OCI-LY1 (cell line): ENCODE results near the gene PBX3.

Experiments
- EZH2 ChIP-seq: fragments of 200-600 bp; sonication (generic), shearing (Covaris generic); IDR thresholded peaks from 2 replicates; pipeline ENCODE4 v1.8.0; 2017; ENCODE audit warnings: borderline replicate concordance, mixed run types, mild to moderate bottlenecking, antibody characterized with exemption, low read length, moderate library complexity, mixed read lengths
- TF ChIP-seq, protein P1 (sequence below): fragments of 200-600 bp; sonication (generic), shearing (Covaris generic); IDR thresholded peaks from 2 replicates; pipeline ENCODE4 v1.5.1; 2017; ENCODE audit warnings: mild to moderate bottlenecking, antibody characterized with exemption, low read length, moderate library complexity, mixed read lengths

GRCh38 chr9:125897481-125897880, 150.3 kb downstream of the PBX3 start:
- TF ChIP-seq, protein P1, sequence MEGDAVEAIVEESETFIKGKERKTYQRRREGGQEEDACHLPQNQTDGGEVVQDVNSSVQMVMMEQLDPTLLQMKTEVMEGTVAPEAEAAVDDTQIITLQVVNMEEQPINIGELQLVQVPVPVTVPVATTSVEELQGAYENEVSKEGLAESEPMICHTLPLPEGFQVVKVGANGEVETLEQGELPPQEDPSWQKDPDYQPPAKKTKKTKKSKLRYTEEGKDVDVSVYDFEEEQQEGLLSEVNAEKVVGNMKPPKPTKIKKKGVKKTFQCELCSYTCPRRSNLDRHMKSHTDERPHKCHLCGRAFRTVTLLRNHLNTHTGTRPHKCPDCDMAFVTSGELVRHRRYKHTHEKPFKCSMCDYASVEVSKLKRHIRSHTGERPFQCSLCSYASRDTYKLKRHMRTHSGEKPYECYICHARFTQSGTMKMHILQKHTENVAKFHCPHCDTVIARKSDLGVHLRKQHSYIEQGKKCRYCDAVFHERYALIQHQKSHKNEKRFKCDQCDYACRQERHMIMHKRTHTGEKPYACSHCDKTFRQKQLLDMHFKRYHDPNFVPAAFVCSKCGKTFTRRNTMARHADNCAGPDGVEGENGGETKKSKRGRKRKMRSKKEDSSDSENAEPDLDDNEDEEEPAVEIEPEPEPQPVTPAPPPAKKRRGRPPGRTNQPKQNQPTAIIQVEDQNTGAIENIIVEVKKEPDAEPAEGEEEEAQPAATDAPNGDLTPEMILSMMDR: no peak
- no peak for TF ChIP-seq EZH2
